Endothelial cell of umbilical vein (primary cell): ENCODE data around the gene BMPR1B. TPM values are rescaled to one million over a fixed set of nuclear protein-coding genes. Genes with fewer than 3 reads are reported as not detected.

Source experiments
- BruUV-seq: library from RNA; stranded (reverse); fragments of 400-500 nt; replicated peaks from 2 replicates; lab custom pipeline; 2021; lab: Mats Ljungman, UMichigan
- CTCF ChIA-PET: fragments of 300-600, 350-600 bp; sonication (Branson Sonifier 250); formaldehyde crosslinking; loops from one replicate; lab custom pipeline; 2021; ENCODE audit warnings: antibody characterized with exemption, inconsistent platforms; lab: Charles Lee
- POLR2A ChIA-PET: fragments of 300-600, 350-600 bp; sonication (Branson Sonifier 250); formaldehyde crosslinking; loops from one replicate; lab custom pipeline; 2021; ENCODE audit warnings: antibody characterized with exemption, inconsistent platforms; lab: Charles Lee
- DNase-seq: peaks from one replicate; pipeline ENCODE4 v3.0.0-alpha.2; 2011; ENCODE audit warnings: low read depth, low spot score
- FAIRE-seq: peaks from 2 replicates; lab custom pipeline; 2011; peaks lifted over from hg19 to GRCh38; lab: Jason Lieb, UNC
- H2AFZ ChIP-seq: 2 replicates; pipeline ENCODE4 v1.6.0; 2012; ENCODE audit warnings: low read depth, low read length, control low read depth, inconsistent platforms
- H3K27ac ChIP-seq: 2 replicates; pipeline ENCODE4 v1.5.1; 2011; ENCODE audit warnings: low read depth, mild to moderate bottlenecking, control low read depth, low read length, moderate library complexity; ENCODE audit not compliant: insufficient read depth
- H3K27me3 ChIP-seq, 2 experiments: 2 replicates each; pipeline versions ENCODE4 v1.6.0 to v1.6.1; 2011; ENCODE audit warnings: low read length in 2 of 2, mixed read lengths in 1 of 2; ENCODE audit not compliant: control insufficient read depth in 2 of 2, insufficient read depth in 2 of 2
- H3K36me3 ChIP-seq, 2 experiments: 2 replicates in 1 of 2; 3 replicates in 1 of 2; pipeline ENCODE4 v1.5.1; 2011; ENCODE audit warnings: low read length in 2 of 2, mild to moderate bottlenecking in 1 of 2, moderate library complexity in 1 of 2; ENCODE audit not compliant: control insufficient read depth in 2 of 2, insufficient read depth in 2 of 2; ENCODE audit errors: extremely low read depth in 1 of 2
- H3K4me1 ChIP-seq: 3 replicates; pipeline ENCODE4 v1.5.1; 2011; ENCODE audit warnings: mild to moderate bottlenecking, low read length; ENCODE audit not compliant: control insufficient read depth, insufficient read depth; ENCODE audit errors: extremely low read depth
- H3K4me2 ChIP-seq: 2 replicates; pipeline ENCODE4 v1.6.1; 2011; ENCODE audit warnings: low read length, control low read depth, mixed read lengths; ENCODE audit not compliant: insufficient read depth
- H3K4me3 ChIP-seq, 3 experiments: fragments of 200-600 bp in 1 of 3; sonication (generic), shearing (Covaris generic) in 1 of 3; replicated peaks in 1 of 3; 2 replicates each; pipeline ENCODE4 v1.5.1; 2011 to 2016; ENCODE audit warnings: control low read depth in 3 of 3, low read length in 3 of 3, mild to moderate bottlenecking in 2 of 3, inconsistent platforms in 1 of 3, low read depth in 1 of 3, moderate library complexity in 1 of 3; ENCODE audit not compliant: insufficient read depth in 1 of 3
- H3K79me2 ChIP-seq: 2 replicates; pipeline ENCODE4 v1.6.0; 2012; ENCODE audit warnings: low read length, inconsistent platforms; ENCODE audit not compliant: control insufficient read depth, insufficient read depth
- H3K9ac ChIP-seq: replicated peaks from 2 replicates; pipeline ENCODE3; 2011; ENCODE audit warnings: low read length, control low read depth; ENCODE audit not compliant: insufficient read depth; ENCODE audit errors: extremely low read depth
- H3K9me1 ChIP-seq: replicated peaks from 3 replicates; pipeline ENCODE4 v1.6.0; 2011; ENCODE audit warnings: mild to moderate bottlenecking, low read length; ENCODE audit not compliant: control insufficient read depth, insufficient read depth; ENCODE audit errors: extremely low read depth
- H3K9me3 ChIP-seq: replicated peaks from 2 replicates; pipeline ENCODE4 v1.5.1; 2012; ENCODE audit warnings: low read length, inconsistent platforms; ENCODE audit not compliant: control insufficient read depth, insufficient read depth
- H4K20me1 ChIP-seq: replicated peaks from 2 replicates; pipeline ENCODE3; 2011; ENCODE audit warnings: mild to moderate bottlenecking, low read length; ENCODE audit not compliant: control insufficient read depth, insufficient read depth; ENCODE audit errors: extremely low read depth
- EZH2 ChIP-seq: IDR thresholded peaks from 2 replicates; pipeline ENCODE4 v1.6.1; 2012; ENCODE audit warnings: borderline replicate concordance, low read depth, mild to moderate bottlenecking, moderate library complexity, low read length, inconsistent platforms; ENCODE audit not compliant: severe bottlenecking
- FOS ChIP-seq: IDR thresholded peaks from 2 replicates; pipeline ENCODE4 v1.6.1; 2011; ENCODE audit warnings: mild to moderate bottlenecking, low read length, moderate library complexity, borderline replicate concordance; ENCODE audit not compliant: insufficient read depth
- GATA2 ChIP-seq: IDR thresholded peaks from 2 replicates; pipeline ENCODE4 v1.7.0; 2011; ENCODE audit warnings: low read depth, mild to moderate bottlenecking, moderate library complexity, mixed read lengths, low read length; ENCODE audit not compliant: insufficient read length, insufficient read depth
- JUN ChIP-seq: IDR thresholded peaks from 2 replicates; pipeline ENCODE4 v1.6.1; 2011; ENCODE audit warnings: borderline replicate concordance, low read depth; ENCODE audit not compliant: insufficient read length, insufficient read depth
- MYC ChIP-seq: IDR thresholded peaks from one replicate; pipeline ENCODE4 v1.6.1; 2011; ENCODE audit warnings: mild to moderate bottlenecking, low read depth, low read length
- POLR2A ChIP-seq: IDR thresholded peaks from 2 replicates; pipeline ENCODE4 v1.6.1; 2012; ENCODE audit warnings: low read depth, mild to moderate bottlenecking, control low read depth, low read length
- POLR2AphosphoS5 ChIP-seq: IDR thresholded peaks from 2 replicates; pipeline ENCODE4 v1.6.1; 2012; ENCODE audit warnings: low read depth, mild to moderate bottlenecking, control low read depth, low read length, moderate library complexity; ENCODE audit not compliant: insufficient read depth
- dilution Hi-C: fragments of 300-500 bp; cut with MboI; formaldehyde crosslinking; loops from one replicate; pipeline ENCODE4 v1.15.0; 2019; ENCODE audit warnings: low sequenced_read_pairs; ENCODE audit not compliant: extremely low pct_ligation_motif_present
- intact Hi-C: fragments of 100-400 bp; cut with micrococcal nuclease; formaldehyde crosslinking; loops from one replicate; pipeline ENCODE4 v1.10.0; 2022
- polyA plus RNA-seq, 4 experiments: library from polyadenylated mRNA; depleted of rRNA in 3 of 4; stranded (reverse) in 3 of 4; unstranded in 1 of 4; fragments of >200 nt; gene quantifications; 2 replicates each; pipeline versions ENCODE4 v1.2.1 to v1.2.3, GENCODE V29; 2011 to 2012; ENCODE audit warnings: missing spikeins in 1 of 4
- total RNA-seq: library from RNA; stranded (reverse); gene quantifications from 2 replicates; pipeline ENCODE4 v1.2.3, GENCODE V29; 2021
- TF ChIP-seq, protein P1 (sequence below): IDR thresholded peaks from 2 replicates; pipeline ENCODE4 v1.6.1; 2011; ENCODE audit not compliant: insufficient read depth, insufficient read length
- TF ChIP-seq, protein P2 (sequence below), 2 donors: IDR thresholded peaks; 1 replicate in 1 of 2; 2 replicates in 1 of 2; pipeline ENCODE4 v1.5.1; 2011; ENCODE audit warnings: low read length in 2 of 2, mild to moderate bottlenecking in 2 of 2, moderate library complexity in 2 of 2, control low read depth in 1 of 2, inconsistent platforms in 1 of 2, low read depth in 1 of 2; ENCODE audit not compliant: insufficient read depth in 1 of 2; ENCODE audit errors: extremely low read depth in 1 of 2

The BMPR1B gene
- total and polyA plus RNA-seq, 2 donors (not counting 3 experiments of a cell fraction or from before 2014, with no cell fraction given) = 0.28 to 2.1 TPM

DNA sequence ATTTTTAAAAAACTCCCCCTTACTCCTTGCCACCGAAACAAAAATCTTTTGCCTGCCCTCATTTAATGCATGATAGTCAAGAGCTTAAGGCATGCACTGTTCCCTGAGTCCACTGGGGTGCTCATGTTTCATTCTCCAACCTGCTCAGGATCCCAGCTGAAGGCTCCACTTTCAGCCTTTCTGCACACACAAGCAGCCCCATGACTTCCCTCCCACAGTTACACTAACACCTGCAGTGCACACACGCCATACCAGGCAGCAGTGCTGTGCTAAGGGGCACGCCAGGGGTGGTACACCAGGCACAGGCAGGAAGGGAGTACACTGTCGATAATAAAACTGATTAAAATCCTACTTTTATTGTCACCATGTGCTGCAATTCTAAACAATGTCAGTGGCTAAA is 385.2 kb downstream of the BMPR1B start:
- no peaks in the 10 kb centered on the region for H4K20me1 ChIP-seq
- intact Hi-C loops = no loop called here
- H3K9me3 ChIP-seq = no peaks in the 10 kb centered on the region
- no peak overlapping the region for H3K4me3 ChIP-seq
- dilution Hi-C loops = no loop called here
- no TSS peak for BruUV-seq
- TF ChIP-seq POLR2A (no peak), GATA2 (no peak), EZH2 (no peak), MYC (no peak), FOS (no peak), POLR2AphosphoS5 (no peak), JUN (no peak)
- TF ChIP-seq, protein P1, sequence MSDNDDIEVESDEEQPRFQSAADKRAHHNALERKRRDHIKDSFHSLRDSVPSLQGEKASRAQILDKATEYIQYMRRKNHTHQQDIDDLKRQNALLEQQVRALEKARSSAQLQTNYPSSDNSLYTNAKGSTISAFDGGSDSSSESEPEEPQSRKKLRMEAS = no peak
- TF ChIP-seq, protein P2, sequence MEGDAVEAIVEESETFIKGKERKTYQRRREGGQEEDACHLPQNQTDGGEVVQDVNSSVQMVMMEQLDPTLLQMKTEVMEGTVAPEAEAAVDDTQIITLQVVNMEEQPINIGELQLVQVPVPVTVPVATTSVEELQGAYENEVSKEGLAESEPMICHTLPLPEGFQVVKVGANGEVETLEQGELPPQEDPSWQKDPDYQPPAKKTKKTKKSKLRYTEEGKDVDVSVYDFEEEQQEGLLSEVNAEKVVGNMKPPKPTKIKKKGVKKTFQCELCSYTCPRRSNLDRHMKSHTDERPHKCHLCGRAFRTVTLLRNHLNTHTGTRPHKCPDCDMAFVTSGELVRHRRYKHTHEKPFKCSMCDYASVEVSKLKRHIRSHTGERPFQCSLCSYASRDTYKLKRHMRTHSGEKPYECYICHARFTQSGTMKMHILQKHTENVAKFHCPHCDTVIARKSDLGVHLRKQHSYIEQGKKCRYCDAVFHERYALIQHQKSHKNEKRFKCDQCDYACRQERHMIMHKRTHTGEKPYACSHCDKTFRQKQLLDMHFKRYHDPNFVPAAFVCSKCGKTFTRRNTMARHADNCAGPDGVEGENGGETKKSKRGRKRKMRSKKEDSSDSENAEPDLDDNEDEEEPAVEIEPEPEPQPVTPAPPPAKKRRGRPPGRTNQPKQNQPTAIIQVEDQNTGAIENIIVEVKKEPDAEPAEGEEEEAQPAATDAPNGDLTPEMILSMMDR (IDR thresholded peaks at IDR 0.05; ENCODE audit: extremely low read depth in 1 of 2, insufficient read depth in 1 of 2, low read depth in 1 of 2, low read length in 2 of 2) = no peak
- H3K4me1 ChIP-seq = no peaks in the 10 kb centered on the region
- DNase-seq = no peak
- no peaks in the 10 kb centered on the region for H3K36me3 ChIP-seq
- H3K9ac ChIP-seq = no peak overlapping the region
- CTCF ChIA-PET = interaction anchor here (1.7 kb wide), 1 partner anchor 11 kb away, joined by 3 read pairs; no protein-coding TSS in a partner anchor
- H3K79me2 ChIP-seq = no peaks in the 10 kb centered on the region
- no peak for FAIRE-seq
- H3K27ac ChIP-seq = no peak overlapping the region
- H2AFZ ChIP-seq = no peak overlapping the region
- H3K27me3 ChIP-seq = no peaks in the 10 kb centered on the region
- H3K4me2 ChIP-seq = no peak overlapping the region
- no peaks in the 10 kb centered on the region for H3K9me1 ChIP-seq
- POLR2A ChIA-PET = no interaction called here
